Measurements from ENCODE around the gene ZBED6.
"Not testable (repeated sequence)": the region's sequence is repeated elsewhere in the genome, so short reads cannot be mapped to it uniquely, and the experiment has no call there.

The ZBED6 gene

DNA sequence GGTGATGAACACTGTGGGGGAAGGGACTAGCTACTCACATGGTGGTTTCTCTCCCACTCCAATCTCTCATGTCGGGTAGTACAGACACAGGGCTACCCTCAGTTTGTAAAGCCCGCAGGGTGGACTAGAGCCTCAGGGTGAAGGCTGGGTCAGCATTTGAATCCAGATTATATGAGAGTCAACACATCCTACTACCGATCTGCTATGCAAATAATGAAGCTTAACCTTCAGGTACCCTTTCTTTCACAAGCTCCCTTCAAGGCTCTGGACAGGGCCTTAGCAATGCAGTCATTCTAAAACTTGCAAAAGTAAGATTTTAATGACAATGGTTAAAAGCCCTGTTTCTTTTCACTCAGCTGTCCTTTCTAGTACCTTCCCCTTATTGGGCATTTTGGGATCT, 5.5 kb upstream of the ZBED6 start:
- FAIRE-seq = no peak

DNA sequence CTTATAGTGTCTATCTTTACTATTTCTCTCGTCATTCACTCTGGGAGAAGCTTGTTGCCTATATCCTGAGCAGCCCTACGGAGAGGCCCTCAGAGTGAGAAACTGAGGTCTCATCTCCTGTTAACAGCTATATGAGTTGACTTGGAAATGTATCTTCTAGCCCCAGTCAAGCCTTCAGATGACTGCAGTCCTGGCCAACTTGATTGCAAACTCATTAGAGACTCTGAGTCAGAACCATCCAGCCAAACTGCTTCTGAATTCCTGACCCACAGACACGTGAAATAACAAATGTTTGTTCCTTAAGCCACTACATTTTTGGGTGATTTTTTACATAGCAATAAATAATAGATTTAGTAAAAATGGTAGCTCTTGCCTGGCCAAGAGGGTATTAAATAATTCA, 3.9 kb upstream of the ZBED6 start:
- FAIRE-seq = no peak

DNA sequence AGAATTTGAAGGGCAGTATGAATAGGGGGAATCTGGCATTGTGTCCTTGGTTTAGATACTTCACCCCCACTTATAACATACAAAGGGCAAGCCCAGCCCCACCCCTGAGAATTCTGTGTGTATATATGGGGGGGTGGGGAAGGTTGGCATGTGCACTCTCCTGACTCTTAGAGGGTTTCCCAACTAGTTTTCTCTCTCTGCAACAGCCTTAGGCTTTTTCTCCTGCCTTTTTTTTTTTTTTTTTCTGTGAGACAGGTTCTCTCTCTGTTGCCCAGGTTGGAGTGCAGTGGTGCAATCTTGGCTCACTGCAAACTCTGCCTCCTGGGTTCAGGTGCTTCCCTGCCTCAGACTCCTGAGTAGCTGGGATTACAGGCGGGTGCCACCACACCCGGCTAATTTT, 2.9 kb upstream of the ZBED6 start:
- FAIRE-seq = no peak

DNA sequence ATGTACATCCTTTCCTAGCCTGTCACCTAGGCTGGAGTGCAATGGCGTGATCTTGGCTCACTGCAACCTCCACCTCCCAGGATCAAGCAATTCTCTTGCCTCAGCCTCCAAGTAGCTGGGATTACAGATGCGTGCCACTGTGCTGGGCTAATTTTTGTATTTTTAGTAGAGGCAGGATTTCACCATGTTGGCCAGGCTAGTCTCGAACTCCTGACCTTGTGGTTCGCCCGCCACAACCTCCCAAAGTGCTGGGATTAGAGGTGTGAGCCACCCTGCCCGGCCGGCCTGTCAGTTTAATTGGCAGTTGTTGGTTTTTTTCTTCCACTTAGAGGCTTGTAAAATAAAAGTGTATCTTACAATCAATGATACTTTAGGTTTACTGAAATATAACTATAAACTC, 1.9 kb upstream of the ZBED6 start:
- not testable (repeated sequence) for FAIRE-seq

DNA sequence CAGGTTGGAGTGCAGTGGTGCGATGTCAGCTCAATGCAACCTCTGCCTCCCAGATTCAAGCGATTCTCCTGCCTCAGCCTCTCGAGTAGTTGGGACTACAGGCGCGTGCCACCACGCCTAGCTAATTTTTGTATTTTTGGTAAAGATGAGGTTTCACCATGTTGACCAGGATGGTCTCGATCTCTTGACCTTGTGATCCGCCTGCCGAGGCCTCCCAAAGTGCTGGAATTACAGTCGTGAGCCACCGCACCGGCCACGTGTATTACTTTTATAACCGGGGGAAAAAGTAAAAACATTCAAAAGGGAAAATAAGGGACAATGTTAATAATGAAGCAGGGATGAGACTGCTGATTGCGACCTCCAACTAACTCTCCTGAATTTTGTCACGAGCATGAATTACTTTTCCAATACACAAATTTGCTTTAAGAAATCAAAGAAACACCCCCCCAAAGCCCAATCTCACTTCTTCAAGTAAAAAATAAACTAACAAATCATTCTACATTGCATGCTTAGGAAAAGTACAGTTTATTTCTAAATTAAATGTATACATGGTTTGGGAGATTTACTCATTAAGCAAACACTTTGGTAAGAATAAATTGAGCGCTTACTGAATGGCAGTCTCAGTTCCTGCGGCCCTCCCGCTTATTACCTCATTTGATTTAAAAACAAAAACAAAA, 521 bp upstream of the ZBED6 start:
- FAIRE-seq = no peak

DNA sequence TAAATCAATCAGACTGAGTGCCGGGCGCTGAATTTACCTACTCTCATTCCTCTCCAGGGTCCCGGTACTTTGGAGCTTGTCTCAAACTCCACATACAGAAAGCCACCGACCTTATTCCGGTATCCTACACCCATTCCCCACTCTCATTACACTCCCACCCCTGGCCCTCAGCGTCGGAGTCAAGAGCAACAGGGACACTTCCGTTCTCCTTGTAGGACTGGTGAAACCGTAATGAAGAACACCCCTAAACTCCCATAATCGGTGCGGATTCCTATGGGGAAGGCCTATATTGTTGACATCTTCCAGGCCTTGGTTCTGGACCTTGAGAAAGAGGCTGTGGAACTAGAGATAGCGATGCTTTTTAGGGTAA, 798 bp downstream of the ZBED6 start:
- FAIRE-seq = no peak

DNA sequence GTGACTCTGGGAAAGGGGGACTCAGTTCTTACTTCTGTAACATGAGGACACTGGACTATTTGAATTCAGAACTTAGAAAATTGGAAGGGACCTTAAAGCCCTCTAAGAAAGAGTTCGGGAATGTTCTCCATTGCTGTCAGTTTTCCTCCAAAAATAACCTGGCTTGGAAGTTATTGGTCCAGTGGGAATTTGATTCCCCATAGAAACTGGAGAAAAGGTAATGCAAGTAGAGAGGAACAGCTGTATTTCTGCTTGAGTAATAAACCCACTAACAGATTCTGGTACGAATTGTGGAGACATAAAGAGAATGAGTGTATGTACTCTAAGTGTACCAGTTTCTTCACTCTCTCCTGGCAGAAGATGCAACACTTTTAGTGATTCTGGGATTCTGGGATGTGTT, 1.8 kb downstream of the ZBED6 start:
- FAIRE-seq = no peak

DNA sequence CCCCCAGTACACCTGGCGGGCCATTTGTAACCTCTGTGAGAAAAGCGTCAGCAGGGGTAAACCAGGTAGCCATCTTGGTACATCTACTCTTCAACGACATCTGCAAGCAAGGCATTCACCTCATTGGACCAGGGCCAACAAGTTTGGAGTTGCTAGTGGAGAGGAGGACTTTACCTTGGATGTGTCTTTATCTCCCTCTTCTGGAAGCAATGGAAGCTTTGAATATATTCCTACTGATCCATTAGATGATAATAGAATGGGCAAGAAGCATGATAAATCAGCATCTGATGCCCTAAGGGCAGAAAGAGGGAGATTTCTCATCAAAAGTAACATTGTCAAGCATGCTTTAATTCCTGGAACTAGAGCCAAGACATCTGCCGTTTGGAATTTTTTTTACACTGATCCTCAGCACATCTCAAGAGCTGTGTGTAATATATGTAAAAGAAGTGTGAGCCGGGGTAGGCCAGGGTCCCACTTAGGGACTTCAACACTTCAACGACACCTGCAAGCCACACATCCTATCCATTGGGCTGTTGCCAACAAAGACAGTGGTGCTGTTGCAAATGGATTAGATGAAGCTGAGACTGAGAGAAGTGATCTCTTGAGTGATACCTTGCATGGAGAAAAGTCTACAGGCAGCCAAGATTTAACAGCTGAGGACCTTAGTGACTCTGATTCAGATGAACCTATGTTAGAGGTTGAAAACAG, 2.7 kb downstream of the ZBED6 start:
- FAIRE-seq = no peak

DNA sequence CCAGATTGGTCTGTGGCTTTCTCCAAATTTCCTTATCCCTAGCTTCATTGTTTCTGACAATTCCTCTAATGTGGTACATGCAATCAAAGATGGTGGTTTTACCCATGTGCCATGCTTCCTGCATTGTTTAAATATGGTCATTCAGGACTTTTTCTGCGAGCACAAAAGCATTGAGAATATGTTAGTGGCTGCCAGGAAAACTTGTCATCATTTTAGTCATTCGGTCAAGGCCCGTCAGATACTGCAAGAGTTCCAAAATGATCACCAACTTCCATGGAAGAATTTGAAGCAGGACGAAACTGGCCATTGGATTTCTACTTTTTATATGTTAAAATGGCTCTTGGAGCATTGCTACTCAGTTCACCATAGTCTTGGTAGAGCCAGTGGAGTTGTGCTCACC, 3.7 kb downstream of the ZBED6 start:
- no peak for FAIRE-seq

DNA sequence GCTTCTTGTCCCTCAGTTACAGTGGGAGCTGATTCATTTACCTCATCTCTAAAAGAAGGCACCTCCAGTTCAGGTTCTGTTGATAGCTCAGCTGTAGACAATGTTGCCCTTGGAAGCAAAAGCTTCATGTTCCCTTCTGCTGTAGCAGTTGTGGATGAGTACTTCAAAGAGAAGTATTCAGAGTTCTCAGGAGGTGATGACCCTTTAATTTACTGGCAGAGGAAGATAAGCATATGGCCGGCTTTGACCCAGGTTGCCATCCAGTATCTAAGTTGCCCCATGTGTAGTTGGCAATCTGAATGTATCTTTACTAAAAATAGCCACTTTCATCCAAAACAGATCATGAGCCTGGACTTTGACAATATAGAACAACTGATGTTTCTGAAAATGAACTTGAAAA, 4.5 kb downstream of the ZBED6 start:
- no peak for FAIRE-seq

DNA sequence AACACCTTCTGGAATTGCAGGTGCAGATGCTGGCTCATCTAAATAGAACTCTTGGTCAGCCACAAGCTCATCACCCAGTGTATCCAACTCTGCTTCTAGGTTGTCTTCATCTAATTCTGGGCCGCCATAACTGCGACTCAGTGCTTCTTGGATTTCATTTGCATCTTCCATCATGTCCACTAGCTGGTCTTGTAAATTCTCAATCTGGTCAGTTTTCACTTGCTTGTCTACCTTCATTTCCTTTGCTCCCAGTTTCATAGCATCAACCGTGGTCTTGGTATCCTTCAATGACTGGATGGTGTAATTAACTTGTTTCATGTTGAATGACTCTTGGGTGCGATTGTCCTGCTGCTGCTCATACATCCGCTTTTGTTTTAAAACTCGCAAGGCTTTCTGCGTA, 10.3 kb downstream of the ZBED6 start:
- FAIRE-seq = no peak

DNA sequence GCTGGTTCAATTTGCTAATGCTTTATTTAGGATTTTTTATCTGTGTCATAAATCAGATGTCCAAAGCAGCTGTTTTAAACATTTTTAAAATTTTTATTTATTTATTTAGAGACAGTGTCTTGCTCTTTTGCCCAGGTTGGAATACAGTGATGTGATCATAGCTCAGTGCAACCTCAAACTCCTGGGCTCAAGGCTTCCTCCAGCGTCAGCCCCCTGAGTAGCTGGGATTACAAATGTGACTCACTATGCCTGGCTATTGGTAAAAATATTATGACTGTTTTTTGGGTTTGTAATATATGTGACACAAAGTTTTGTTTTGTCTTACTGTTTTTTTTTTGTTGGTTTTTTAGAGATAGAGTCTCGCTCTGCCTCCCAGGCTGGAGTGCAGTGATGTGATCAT, 11.8 kb downstream of the ZBED6 start:
- FAIRE-seq = no peak

DNA sequence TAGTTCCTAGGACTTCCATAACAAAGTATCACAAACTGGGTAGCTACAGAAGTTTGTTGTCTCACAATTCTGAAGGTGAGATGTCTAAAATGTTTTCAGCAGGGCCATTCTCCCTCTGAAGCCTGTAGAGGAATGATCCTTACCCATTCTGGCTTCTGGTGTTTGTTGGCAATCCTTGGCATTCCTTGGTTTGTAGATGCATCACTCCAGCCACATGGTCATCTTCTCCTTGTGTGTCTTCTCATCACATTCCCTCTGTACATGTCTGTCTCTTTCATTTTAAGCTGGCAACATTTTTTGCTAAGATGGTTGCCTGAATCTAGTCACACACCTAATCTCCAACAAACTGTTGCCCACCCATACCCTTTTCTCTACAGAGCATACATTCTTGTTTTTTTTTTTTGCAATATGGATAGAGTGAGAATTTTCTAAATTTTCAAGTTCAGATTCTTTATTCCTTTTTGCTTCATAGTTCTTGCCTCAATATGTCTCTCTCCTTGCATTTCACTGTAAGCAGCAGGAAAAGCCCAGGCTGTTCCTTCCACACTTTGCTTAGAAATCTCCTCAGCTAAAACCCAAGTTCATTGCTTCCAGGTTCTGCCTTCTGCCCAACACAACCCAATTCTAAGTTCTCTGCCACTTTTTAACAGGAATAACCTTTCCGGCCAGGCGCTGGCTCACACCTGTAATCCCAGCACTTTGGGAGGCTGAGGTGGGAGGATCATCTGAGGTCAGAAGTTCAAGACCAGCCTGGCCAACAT, 18.3 kb downstream of the ZBED6 start:
- no peak for FAIRE-seq

DNA sequence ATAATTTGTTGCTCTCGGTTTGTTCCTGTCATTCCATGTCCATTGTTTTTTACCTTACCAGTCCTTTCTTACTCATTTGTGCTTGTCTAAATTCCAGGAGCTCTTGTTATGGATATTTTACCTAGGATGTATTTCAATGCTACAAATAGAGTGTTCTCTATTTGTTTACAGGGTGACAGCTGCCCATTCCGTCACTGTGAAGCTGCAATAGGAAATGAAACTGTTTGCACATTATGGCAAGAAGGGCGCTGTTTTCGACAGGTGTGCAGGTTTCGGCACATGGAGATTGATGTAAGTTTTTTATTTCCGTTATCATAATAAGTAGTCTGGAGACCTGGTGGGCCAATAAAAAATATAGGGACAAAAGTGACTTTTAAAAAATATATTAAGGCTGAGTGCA, 23.0 kb downstream of the ZBED6 start:
- no peak for FAIRE-seq

DNA sequence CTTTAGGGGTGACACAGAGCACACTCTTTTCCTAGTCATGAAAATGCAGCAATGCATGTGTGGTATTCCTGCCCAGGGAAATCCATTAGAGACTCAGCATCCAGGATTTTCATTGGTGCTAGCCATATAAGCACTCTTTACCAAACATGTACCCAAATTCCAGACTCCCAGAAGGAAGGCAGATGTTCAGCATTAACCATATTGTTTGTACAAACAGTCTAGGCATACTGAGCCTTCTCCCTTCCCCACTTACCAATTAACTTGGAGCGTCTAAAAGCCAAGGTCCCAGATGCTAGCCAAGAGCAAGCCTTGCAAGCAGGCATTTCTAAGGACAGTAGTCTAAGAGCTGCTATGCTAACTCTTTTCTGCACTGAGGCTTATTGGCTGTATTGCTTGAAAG, 27.9 kb downstream of the ZBED6 start:
- no peak for FAIRE-seq

DNA sequence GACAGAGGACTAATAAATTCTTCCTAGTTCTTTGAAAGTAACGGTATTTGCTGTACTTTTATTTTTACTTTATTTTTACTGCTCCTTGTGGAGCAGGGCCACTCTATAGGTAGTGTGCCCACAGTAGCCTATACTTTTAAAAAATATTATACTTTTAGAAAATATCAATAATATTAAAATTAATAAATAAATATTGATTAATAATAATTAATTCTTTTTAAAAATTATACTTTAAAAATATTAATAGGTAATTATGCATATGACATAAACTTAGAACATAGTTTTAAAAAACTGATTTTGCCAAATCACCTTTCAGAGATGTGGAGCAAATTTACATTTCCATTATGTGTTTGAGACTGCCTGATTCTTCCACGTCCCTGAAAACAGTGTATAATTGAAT, 30.8 kb downstream of the ZBED6 start:
- no peak for FAIRE-seq

DNA sequence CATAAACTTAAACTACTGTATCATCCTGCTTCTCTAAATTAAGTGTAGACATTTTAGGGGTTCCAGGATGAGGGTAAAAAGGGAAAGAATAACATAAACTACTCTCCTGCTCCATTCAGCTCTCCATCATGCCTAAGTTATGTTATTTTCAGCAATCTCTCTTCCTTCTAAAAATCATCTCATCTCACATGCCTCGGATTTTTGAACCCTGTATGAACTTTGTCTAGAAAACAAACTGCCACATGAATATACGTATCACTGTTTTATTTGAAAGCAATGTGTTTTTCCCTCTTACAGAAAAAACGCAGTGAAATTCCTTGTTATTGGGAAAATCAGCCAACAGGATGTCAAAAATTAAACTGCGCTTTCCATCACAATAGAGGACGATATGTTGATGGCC, 32.6 kb downstream of the ZBED6 start:
- FAIRE-seq = no peak

DNA sequence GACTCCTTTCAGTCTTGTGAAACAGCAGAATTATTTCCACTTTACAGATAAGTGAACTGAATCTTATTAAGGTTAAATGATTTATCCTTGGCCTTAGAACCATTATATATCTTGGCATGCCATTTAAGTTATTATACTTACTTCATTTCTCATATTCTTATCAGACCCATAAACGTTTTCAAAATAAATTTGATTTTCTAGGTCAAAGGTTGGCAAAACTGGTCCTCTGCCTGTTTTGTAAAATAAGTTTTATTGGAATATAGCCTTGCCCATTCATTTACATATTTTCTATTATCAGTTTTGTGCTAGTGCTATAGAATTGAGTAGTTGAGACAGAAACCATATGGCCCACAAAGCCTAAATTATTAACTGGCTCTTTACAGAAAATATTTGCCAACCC, 33.1 kb downstream of the ZBED6 start:
- no peak for FAIRE-seq

DNA sequence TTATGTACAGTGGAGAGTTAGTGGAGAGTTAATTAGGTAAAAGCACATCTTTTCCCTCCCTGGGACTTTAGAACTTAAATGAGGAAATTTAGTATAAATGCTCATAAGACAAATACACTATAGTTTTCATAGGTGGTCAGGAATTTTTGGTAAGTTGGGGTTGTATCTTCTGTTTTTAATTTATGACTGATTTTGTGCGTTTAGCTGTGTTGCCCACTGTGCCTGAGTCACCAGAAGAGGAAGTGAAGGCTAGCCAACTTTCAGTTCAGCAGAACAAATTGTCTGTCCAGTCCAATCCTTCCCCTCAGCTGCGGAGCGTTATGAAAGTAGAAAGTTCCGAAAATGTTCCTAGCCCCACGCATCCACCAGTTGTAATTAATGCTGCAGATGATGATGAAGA, 33.8 kb downstream of the ZBED6 start:
- FAIRE-seq = not testable (repeated sequence)

DNA sequence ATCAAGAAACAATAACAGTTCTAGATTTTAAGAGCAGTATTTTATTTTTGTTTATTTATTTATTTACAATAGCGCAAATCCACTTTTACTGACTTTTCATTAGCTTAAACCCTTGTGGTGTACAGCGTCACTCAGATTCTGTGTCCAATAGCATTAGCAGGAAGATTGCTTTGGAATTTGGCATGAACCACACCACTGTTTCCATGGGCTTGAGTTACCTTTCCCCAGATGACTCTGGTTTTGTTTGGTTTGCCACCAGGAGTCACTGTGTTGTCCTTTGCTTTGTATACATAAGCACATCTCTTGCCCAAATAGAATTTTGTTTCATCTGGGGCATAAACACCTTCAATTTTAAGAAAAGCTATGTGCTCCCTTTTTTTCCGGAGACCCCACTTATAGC, 40.1 kb downstream of the ZBED6 start:
- no peak for FAIRE-seq

DNA sequence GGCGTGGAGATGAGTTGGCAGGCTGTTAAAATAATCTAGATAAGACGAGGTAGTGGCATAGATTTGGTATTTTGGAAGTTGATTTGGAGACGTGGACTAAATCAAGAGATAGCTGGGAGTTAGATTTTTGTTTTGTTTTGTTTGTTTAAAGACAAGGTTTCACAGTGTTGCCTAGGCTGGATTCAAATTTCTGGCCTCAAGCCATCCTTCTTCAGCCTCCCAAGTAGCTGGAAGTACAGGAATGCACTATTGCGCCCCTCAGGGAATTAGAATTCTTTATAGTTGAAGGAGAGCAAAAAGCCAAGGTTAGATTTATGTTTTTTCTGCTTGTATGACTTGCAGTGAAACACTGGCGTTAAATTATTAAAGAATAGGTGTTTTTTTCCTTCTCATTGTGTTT, 43.7 kb downstream of the ZBED6 start:
- FAIRE-seq = no peak

DNA sequence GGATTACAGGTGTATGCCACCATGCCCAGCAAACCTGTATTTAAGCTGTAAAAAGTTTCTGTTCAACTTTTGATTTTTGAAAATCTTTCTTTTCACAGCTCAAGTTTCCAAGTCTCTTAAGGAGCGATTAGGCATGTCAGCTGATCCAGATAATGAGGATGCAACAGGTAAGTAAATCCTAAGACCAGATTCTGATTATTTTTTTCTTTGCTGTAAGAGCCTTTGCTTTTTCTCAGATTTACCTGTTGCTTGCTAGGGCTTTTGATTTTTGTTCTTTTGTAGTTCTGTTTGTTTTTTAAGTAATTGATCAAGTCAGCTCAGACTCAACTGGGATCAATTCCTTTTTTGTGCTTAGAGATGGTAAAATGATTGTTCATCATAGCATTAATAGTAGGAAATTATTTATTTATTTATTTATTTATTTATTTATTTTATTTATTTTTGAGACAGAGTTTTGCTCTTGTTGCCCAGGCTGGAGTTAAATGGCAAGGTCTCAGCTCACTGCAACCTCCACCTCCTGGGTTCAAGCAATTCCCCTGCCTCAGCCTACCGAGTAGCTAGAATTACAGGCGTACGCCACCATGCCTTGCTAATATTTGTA, 44.9 kb downstream of the ZBED6 start:
- FAIRE-seq = no peak

DNA sequence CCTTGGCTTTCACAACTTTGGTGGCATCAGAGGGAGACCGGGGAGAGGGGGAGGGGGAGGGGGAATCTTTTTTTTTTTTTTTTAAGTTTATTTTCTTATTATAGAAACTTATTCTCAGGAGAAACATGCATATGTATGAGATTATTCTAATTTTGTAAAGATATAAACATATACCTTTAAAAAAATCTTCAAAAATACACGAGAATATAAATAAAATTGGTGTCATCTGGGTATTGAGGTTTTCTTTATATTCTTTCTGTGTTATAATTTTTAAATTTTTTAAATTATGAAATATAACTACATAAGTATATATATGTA, 47.1 kb downstream of the ZBED6 start:
- FAIRE-seq = no peak

DNA sequence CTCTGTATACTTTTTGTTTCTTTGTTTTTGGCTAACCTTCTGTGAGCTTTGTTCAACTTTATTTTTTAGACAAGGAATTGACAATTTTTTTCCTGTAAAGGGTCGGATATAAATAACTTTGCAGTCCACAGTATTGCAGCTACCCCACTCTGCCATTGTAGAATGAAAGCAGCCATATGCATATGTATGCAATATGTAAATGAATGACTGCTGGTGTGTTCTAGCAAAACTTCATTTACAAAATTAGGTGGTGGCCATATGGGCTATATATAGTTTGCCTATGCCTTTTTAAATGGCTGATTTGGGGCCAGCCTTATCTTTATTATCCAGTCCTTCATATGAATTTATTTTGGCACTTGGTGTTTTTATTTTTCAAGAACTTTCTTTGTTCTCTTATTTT, 48.0 kb downstream of the ZBED6 start:
- FAIRE-seq = no peak

All from endometrium (tissue), 2 donors.